Stimulated activated memory B cell treated with anti-CD40 and anti-IgM and Interleukin-4, amounts not matched to agents 10 μg/mL and 1 μg/mL and 100 μg/mL, for 72 hours (primary cell): ENCODE measurements around the gene ATP2C2.
A peak's percentile ranks its signal among the peaks of the same experiment; 100 is the strongest.

Experiments used
- ATAC-seq: fragments of 150-1000 bp; cut with Tn5 transposase; 2 replicates; pipeline ENCODE4 v1.10.0; 2021
- H3K27ac Mint-ChIP-seq: one replicate; pipeline ENCODE4 v1.8.0; 2022; ENCODE audit warnings: mild to moderate bottlenecking, mixed read lengths
- H3K27me3 Mint-ChIP-seq: one replicate; pipeline ENCODE4 v1.8.0; 2022; ENCODE audit warnings: mixed read lengths
- H3K36me3 Mint-ChIP-seq: one replicate; pipeline ENCODE4 v1.8.0; 2022; ENCODE audit warnings: mixed read lengths
- H3K4me1 Mint-ChIP-seq: one replicate; pipeline ENCODE4 v1.8.0; 2022; ENCODE audit warnings: mixed read lengths
- H3K4me3 Mint-ChIP-seq: one replicate; pipeline ENCODE4 v1.8.0; 2022; ENCODE audit warnings: mild to moderate bottlenecking, moderate library complexity, mixed read lengths
- H3K9me3 Mint-ChIP-seq: one replicate; pipeline ENCODE4 v1.8.0; 2022; ENCODE audit warnings: mixed read lengths

ATP2C2 gene

DNA sequence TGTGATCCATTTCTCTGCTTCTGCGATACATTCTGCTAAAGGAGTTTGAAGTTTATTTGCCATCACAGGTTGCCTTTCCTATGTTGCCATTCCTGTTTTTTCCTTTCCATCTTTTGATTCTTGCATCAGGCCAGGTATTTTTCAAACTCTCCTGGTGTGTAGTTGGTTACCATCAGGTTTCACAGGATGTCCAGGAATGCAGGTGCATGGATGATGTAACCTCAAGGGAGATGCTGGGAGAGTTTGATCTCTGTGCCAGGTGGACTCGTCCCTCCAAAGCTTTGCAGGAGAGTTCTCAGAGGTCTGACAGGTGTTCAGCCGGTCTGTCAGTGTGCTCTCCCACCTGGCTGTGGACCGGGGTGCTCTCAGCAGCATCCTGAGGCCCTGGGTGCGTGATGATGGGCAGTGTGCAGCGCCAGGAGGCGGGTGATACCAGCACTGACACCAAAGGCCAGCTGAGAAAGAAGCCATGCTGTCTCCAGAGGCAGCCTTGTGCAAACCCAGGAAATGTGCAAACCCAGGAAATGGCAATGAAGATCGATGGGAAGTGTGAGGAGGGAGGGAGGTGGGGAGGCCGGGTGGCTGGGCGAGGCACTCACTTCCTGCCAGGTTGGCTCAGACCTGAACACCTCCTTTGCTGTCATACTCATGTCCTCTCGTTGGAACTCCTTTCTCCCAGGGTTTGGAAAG is 1.7 kb downstream of the ATP2C2 start:
- Mint-ChIP-seq H3K36me3 (no peaks in the 10 kb centered on the region), H3K27me3 (peaks cover 69% of the 10 kb centered on the region), H3K4me1 (peaks cover 6% of the 10 kb centered on the region), H3K9me3 (no peaks in the 10 kb centered on the region), H3K27ac (no peak overlapping the region), H3K4me3 (no peak overlapping the region)
- peak; percentile 52 for ATAC-seq

DNA sequence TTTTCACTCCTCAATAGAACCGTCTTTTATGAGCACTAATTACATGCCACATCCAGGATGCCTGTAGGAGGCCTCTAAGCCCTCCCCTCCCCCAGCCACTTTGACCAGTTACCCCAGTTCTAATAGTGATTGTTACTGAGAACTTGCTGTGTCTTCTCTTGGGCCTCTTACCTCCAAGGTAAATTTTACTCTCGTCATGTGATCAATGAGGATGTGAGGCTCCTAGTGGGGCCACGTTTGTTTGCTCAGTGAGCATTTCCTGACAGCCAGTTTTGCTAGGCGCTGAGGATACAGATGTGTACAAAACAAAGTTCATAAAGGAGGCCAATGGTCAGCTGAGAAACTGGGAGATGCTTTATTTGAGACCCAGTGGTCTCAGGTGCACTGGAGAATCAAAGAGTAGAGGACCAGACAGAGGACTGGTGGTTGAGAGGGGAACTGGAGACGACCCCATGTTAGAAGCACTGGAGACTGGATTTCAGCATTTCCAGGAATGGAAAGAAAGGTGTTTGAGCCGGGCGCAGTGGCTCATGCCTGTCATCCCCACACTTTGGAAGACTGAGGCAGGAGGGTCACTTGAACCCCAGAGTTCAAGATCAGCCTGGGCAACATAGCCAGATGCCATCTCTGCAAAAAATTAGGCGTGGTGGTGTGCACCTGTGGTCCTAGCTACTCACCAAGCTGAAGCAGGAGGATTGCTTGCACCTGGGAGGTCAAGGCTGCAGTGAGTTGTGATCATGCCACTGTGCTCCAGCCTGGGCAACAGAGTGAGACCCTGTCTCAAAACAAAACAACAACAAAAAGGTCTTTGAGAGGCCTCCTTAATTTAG is 2.6 kb downstream of the ATP2C2 start:
- no peaks in the 10 kb centered on the region for H3K36me3 Mint-ChIP-seq
- H3K4me3 Mint-ChIP-seq: no peak overlapping the region
- H3K9me3 Mint-ChIP-seq: no peaks in the 10 kb centered on the region
- no peak for ATAC-seq
- H3K27me3 Mint-ChIP-seq: peaks cover 78% of the 10 kb centered on the region
- H3K4me1 Mint-ChIP-seq: peaks cover 6% of the 10 kb centered on the region
- H3K27ac Mint-ChIP-seq: no peak overlapping the region

GRCh38 chr16:84371553-84371865 is 3.2 kb downstream of the ATP2C2 start:
- Mint-ChIP-seq H3K9me3 (no peaks in the 10 kb centered on the region), H3K4me1 (peaks cover 6% of the 10 kb centered on the region), H3K27me3 (peaks cover 78% of the 10 kb centered on the region), H3K27ac (no peak overlapping the region), H3K4me3 (no peak overlapping the region), H3K36me3 (no peaks in the 10 kb centered on the region)
- no peak for ATAC-seq

DNA sequence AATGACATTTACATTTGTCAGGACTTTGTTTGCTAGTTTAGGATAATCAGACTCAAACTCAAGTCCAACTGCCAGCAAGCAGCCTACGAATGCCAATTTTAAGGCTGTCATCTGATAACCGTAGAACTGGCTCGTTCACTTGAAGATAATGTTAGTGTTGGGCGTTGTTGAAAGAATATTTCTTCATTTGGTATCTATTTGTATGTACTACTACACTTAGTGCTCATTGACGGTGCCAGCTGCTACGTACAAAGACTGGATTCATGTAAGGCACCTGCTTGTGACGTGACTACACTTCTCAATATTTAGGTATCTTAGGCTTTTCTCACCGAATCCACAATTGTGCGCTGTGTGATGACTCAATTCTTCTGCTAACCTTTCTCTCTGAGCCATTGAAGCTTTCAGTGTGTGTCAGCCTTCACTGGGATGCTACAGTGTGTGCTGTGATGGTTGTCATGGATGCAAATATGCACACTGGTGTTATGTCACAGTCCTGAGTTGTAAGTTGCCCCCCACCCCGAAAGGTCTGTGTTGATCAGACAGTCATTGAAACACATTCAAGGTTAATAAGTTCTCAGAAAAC is 5.7 kb downstream of the ATP2C2 start:
- H3K4me3 Mint-ChIP-seq: no peak overlapping the region
- H3K27me3 Mint-ChIP-seq: peaks cover 58% of the 10 kb centered on the region
- H3K36me3 Mint-ChIP-seq: no peaks in the 10 kb centered on the region
- H3K4me1 Mint-ChIP-seq: no peaks in the 10 kb centered on the region
- ATAC-seq: no peak
- no peaks in the 10 kb centered on the region for H3K9me3 Mint-ChIP-seq
- H3K27ac Mint-ChIP-seq: no peak overlapping the region

DNA sequence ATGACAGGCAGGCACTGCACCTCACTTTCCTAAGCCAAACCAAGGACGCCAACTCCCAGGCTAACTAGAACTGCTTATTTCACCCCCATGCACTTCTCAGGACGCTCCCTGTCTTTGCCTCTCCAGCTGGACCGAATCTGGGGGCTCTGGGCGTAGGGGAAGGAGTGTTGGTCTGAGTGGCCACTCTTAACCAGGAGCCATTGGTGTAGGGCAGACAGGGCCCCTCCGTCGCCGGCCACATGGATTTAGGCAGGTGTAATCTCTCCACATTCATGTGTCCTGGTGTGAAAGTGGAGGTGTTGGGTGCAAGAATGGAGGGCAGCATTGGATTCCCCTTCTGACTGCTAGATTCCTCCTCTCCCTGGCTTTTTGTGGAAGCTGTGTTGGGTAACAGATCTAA is 9.8 kb downstream of the ATP2C2 start:
- H3K4me1 Mint-ChIP-seq: peaks cover 9% of the 10 kb centered on the region

GRCh38 chr16:84378567-84378966 is 10.2 kb downstream of the ATP2C2 start:
- Mint-ChIP-seq H3K27ac (no peak overlapping the region), H3K9me3 (peaks cover 3% of the 10 kb centered on the region), H3K4me1 (peaks cover 9% of the 10 kb centered on the region), H3K36me3 (no peaks in the 10 kb centered on the region), H3K4me3 (no peak overlapping the region), H3K27me3 (peaks cover 46% of the 10 kb centered on the region)
- ATAC-seq: no peak

More for the DNA sequence above, 9.8 kb downstream of the ATP2C2 start:
- Mint-ChIP-seq H3K27ac (no peak overlapping the region), H3K27me3 (peaks cover 50% of the 10 kb centered on the region), H3K36me3 (no peaks in the 10 kb centered on the region), H3K9me3 (peaks cover 3% of the 10 kb centered on the region), H3K4me3 (no peak overlapping the region)
- no peak for ATAC-seq

- H3K27ac Mint-ChIP-seq: no peak overlapping the region
- H3K27me3 Mint-ChIP-seq: peaks cover 40% of the 10 kb centered on the region
- H3K4me3 Mint-ChIP-seq: no peak overlapping the region
- H3K36me3 Mint-ChIP-seq: no peaks in the 10 kb centered on the region
- peaks cover 3% of the 10 kb centered on the region for H3K9me3 Mint-ChIP-seq
- ATAC-seq: no peak
- H3K4me1 Mint-ChIP-seq: peaks cover 9% of the 10 kb centered on the region
Measured at GRCh38 chr16:84379008-84379708, 10.8 kb downstream of the ATP2C2 start.

GRCh38 chr16:84379709-84380362 is 11.5 kb downstream of the ATP2C2 start:
- Mint-ChIP-seq H3K36me3 (peaks cover 2% of the 10 kb centered on the region), H3K27me3 (peaks cover 42% of the 10 kb centered on the region), H3K9me3 (peaks cover 3% of the 10 kb centered on the region), H3K4me1 (peaks cover 9% of the 10 kb centered on the region), H3K27ac (no peak overlapping the region), H3K4me3 (no peak overlapping the region)
- ATAC-seq: no peak

DNA sequence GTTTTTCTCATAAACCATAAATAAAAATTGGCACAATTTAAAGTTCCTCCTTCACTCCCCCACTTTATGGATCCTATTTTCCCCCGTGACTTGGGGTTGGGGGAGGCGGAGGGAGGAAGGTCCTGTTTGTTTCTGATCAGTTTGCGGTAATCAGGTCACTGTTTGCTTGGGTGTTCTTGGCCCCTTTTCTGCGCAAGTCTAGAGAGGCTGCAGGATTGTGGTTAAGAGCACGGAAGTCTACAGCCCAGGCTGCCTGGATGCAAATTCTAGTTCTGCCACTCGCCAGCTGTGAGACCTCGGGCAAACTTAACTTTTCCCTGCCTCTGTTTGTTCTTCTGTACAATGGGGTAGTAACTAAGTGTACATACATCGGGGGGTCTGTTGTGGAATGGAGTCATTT is 12.1 kb downstream of the ATP2C2 start:
- ATAC-seq: no peak
- no peak overlapping the region for H3K27ac Mint-ChIP-seq
- no peak overlapping the region for H3K4me3 Mint-ChIP-seq
- peaks cover 44% of the 10 kb centered on the region for H3K27me3 Mint-ChIP-seq
- H3K36me3 Mint-ChIP-seq: peaks cover 6% of the 10 kb centered on the region
- H3K4me1 Mint-ChIP-seq: peaks cover 9% of the 10 kb centered on the region
- peaks cover 9% of the 10 kb centered on the region for H3K9me3 Mint-ChIP-seq

- peaks cover 9% of the 10 kb centered on the region for H3K4me1 Mint-ChIP-seq
- no peak overlapping the region for H3K27ac Mint-ChIP-seq
- peaks cover 43% of the 10 kb centered on the region for H3K27me3 Mint-ChIP-seq
- peaks cover 6% of the 10 kb centered on the region for H3K36me3 Mint-ChIP-seq
- no peak for ATAC-seq
- H3K4me3 Mint-ChIP-seq: no peak overlapping the region
- H3K9me3 Mint-ChIP-seq: peaks cover 13% of the 10 kb centered on the region
Measured at GRCh38 chr16:84382396-84382795, 14.1 kb downstream of the ATP2C2 start.

DNA sequence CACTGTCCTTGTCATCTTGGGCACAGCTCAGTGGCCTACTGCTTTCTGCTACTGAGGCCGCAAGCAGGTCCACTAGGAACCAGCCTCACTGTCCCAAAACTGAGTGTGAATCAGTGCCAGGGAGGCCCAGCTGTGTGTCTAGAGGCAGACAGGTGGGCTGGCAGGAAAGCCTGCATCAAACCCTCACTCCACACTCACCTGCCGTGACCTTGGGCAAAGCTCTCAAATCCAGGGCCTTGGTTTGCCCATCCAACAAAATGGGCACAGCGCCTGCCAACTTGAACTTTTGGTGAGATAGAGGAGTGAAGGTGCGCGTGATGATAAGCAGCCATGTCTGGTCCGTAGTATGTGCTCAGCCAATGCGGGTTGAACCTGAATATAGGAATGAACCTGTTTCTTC is 14.8 kb downstream of the ATP2C2 start:
- Mint-ChIP-seq H3K4me1 (peaks cover 9% of the 10 kb centered on the region), H3K27ac (no peak overlapping the region), H3K4me3 (no peak overlapping the region), H3K9me3 (peaks cover 13% of the 10 kb centered on the region), H3K27me3 (peaks cover 43% of the 10 kb centered on the region), H3K36me3 (peaks cover 6% of the 10 kb centered on the region)
- ATAC-seq: no peak

DNA sequence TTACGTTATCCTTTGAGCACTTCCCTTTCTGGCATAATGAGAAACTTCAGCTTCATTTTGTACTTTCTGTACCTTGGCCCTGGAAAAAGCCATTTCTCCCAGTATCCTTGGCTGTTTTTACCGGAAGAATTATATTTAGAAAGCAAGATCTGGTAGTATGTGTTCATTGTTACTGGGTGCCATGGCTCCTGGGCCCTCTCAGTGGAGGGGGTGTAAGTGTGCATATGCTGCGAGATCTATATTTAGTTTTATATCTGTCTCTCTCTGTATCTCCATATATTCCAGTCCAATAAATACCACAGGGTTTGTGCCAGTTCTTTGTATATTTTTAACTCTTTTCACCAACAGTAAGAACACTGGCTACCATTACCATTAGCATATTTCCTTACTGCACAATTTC is 17.7 kb downstream of the ATP2C2 start:
- Mint-ChIP-seq H3K4me1 (no peaks in the 10 kb centered on the region), H3K4me3 (no peak overlapping the region), H3K27ac (no peak overlapping the region), H3K9me3 (peaks cover 13% of the 10 kb centered on the region), H3K36me3 (peaks cover 6% of the 10 kb centered on the region), H3K27me3 (peaks cover 49% of the 10 kb centered on the region)
- no peak for ATAC-seq

- H3K9me3 Mint-ChIP-seq: peaks cover 13% of the 10 kb centered on the region
- no peak overlapping the region for H3K4me3 Mint-ChIP-seq
- H3K4me1 Mint-ChIP-seq: no peaks in the 10 kb centered on the region
Measured at GRCh38 chr16:84387021-84387420, 18.7 kb downstream of the ATP2C2 start.

GRCh38 chr16:84390131-84390785 is 21.9 kb downstream of the ATP2C2 start:
- H3K36me3 Mint-ChIP-seq: peaks cover under 1% of the 10 kb centered on the region
- H3K4me3 Mint-ChIP-seq: no peak overlapping the region
- H3K27ac Mint-ChIP-seq: no peak overlapping the region
- peaks cover 59% of the 10 kb centered on the region for H3K27me3 Mint-ChIP-seq
- H3K4me1 Mint-ChIP-seq: no peaks in the 10 kb centered on the region
- H3K9me3 Mint-ChIP-seq: peaks cover 6% of the 10 kb centered on the region
- ATAC-seq: no peak

More at GRCh38 chr16:84387021-84387420, 18.7 kb downstream of the ATP2C2 start:
- H3K27me3 Mint-ChIP-seq: peaks cover 45% of the 10 kb centered on the region
- H3K27ac Mint-ChIP-seq: no peak overlapping the region
- ATAC-seq: no peak
- H3K36me3 Mint-ChIP-seq: peaks cover 6% of the 10 kb centered on the region
